OCI-LY7 (cell line): Measurements from ENCODE around the gene EXOC4. TPM values are rescaled to one million over a fixed set of nuclear protein-coding genes. Genes with fewer than 3 reads are reported as not detected.

Source experiments
- BruUV-seq: library from RNA; stranded (reverse); fragments of 400-500 nt; replicated peaks from 2 replicates; lab custom pipeline; 2021; lab: Mats Ljungman, UMichigan
- CTCF ChIA-PET: fragments of 300-600 bp; sonication (Branson Sonifier 250); formaldehyde crosslinking; loops from one replicate; lab custom pipeline; 2022; ENCODE audit warnings: antibody characterized with exemption; ENCODE audit not compliant: unreplicated experiment; lab: Charles Lee
- POLR2A ChIA-PET: fragments of 300-600 bp; sonication (Branson Sonifier 250); formaldehyde crosslinking; loops from one replicate; lab custom pipeline; 2022; ENCODE audit warnings: antibody characterized with exemption; lab: Charles Lee
- DNase-seq: peaks from one replicate; pipeline ENCODE4 v3.0.0-alpha.2; 2015; ENCODE audit warnings: low spot score
- H2AFZ ChIP-seq: fragments of 200-600 bp; sonication (generic), shearing (Covaris generic); 2 replicates; pipeline ENCODE4 v1.6.1; 2014; ENCODE audit warnings: mild to moderate bottlenecking, antibody characterized with exemption, low read length, moderate library complexity
- H3K27ac ChIP-seq: fragments of 200-600 bp; sonication (generic); 2 replicates; pipeline ENCODE4 v1.5.1; 2014; ENCODE audit warnings: mixed run types, low read depth, mild to moderate bottlenecking, moderate library complexity, low read length, inconsistent platforms; ENCODE audit not compliant: poor library complexity, severe bottlenecking
- H3K36me3 ChIP-seq: fragments of 200-600 bp; sonication (generic); 2 replicates; pipeline ENCODE4 v1.6.1; 2014; ENCODE audit warnings: mild to moderate bottlenecking, antibody characterized with exemption, low read length, moderate library complexity, mixed read lengths; ENCODE audit not compliant: insufficient read depth
- H3K4me1 ChIP-seq: fragments of 200-600 bp; sonication (generic); 2 replicates; pipeline ENCODE4 v1.5.1; 2014; ENCODE audit warnings: mild to moderate bottlenecking, low read length; ENCODE audit not compliant: insufficient read depth, poor library complexity, severe bottlenecking
- H3K4me2 ChIP-seq: fragments of 200-600 bp; sonication (generic); 2 replicates; pipeline ENCODE4 v1.6.1; 2014; ENCODE audit warnings: mild to moderate bottlenecking, low read length
- H3K4me3 ChIP-seq: fragments of 200-600 bp; sonication (generic); 2 replicates; pipeline ENCODE4 v1.5.1; 2014; ENCODE audit warnings: mild to moderate bottlenecking, low read depth, low read length; ENCODE audit not compliant: poor library complexity, severe bottlenecking
- H3K79me2 ChIP-seq: fragments of 200-600 bp; sonication (generic); 2 replicates; pipeline ENCODE4 v1.6.1; 2016; ENCODE audit warnings: low read depth, mild to moderate bottlenecking, low read length, moderate library complexity, mixed read lengths; ENCODE audit not compliant: insufficient read depth
- H3K9me2 ChIP-seq: fragments of 200-600 bp; sonication (generic); 2 replicates; pipeline ENCODE4 v1.6.1; 2016; ENCODE audit warnings: mild to moderate bottlenecking, low read length, mixed read lengths; ENCODE audit not compliant: insufficient read depth
- H3K9me3 ChIP-seq: fragments of 200-600 bp; sonication (generic); 2 replicates; pipeline ENCODE4 v1.6.1; 2014; ENCODE audit warnings: mild to moderate bottlenecking, mixed run types, low read length, mixed read lengths
- H4K20me1 ChIP-seq: fragments of 200-600 bp; sonication (generic); 2 replicates; pipeline ENCODE4 v1.6.1; 2014; ENCODE audit warnings: mild to moderate bottlenecking, antibody characterized with exemption, low read length, moderate library complexity, mixed read lengths; ENCODE audit not compliant: insufficient read depth
- CTCF ChIP-seq: fragments of 200-600 bp; sonication (generic); conservative IDR thresholded peaks from 2 replicates; pipeline ENCODE4 v1.5.1; 2014; ENCODE audit warnings: mild to moderate bottlenecking, antibody characterized with exemption, low read length, moderate library complexity, mixed read lengths
- EZH2phosphoT487 ChIP-seq: fragments of 200-600 bp; sonication (generic); IDR thresholded peaks from 2 replicates; pipeline ENCODE4 v1.6.1; 2018; ENCODE audit warnings: low read depth, borderline replicate concordance, mild to moderate bottlenecking, mixed run types, antibody characterized with exemption, low read length, moderate library complexity, mixed read lengths
- intact Hi-C: fragments of 100-400 bp; cut with micrococcal nuclease; formaldehyde crosslinking; loops from one replicate; pipeline ENCODE4 v1.10.0; 2022; ENCODE audit not compliant: unreplicated experiment
- total RNA-seq, 2 experiments: library from RNA; depleted of rRNA in 1 of 2; stranded (reverse); fragments of >200 nt in 1 of 2; shearing (Covaris generic) in 1 of 2; gene quantifications; 2 replicates each; pipeline ENCODE4 v1.2.3, GENCODE V29; 2014 to 2022

Gene EXOC4
- total RNA-seq, 2 experiments from 2014 or later, result 75.1 to 93.2 TPM

GRCh38 chr7:133746305-133746704 is 493.4 kb downstream of the EXOC4 start:
- intact Hi-C loops, result no loop called here
- Histone ChIP-seq H3K4me2 (no peak overlapping the region), H2AFZ (no peak overlapping the region), H3K36me3 (no peaks in the 10 kb centered on the region), H3K4me1 (no peaks in the 10 kb centered on the region), H4K20me1 (no peaks in the 10 kb centered on the region), H3K9me3 (no peaks in the 10 kb centered on the region), H3K79me2 (no peaks in the 10 kb centered on the region), H3K9me2 (no peaks in the 10 kb centered on the region), H3K4me3 (no peak overlapping the region), H3K27ac (no peak overlapping the region)
- CTCF ChIA-PET, result no interaction called here
- POLR2A ChIA-PET, result interaction anchor here (0.9 kb wide), 1 partner anchor 9 kb away, joined by 3 read pairs; no protein-coding TSS in a partner anchor
- BruUV-seq, result no TSS peak
- TF ChIP-seq CTCF (no peak), EZH2phosphoT487 (no peak)
- no peak for DNase-seq

- no peaks in the 10 kb centered on the region for H3K9me3 ChIP-seq
- no peaks in the 10 kb centered on the region for H3K4me1 ChIP-seq
- H4K20me1 ChIP-seq, result no peaks in the 10 kb centered on the region
- TF ChIP-seq EZH2phosphoT487 (no peak), CTCF (no peak)
- no peaks in the 10 kb centered on the region for H3K9me2 ChIP-seq
- H3K27ac ChIP-seq, result no peak overlapping the region
- intact Hi-C loops, result no loop called here
- no peak overlapping the region for H3K4me3 ChIP-seq
- POLR2A ChIA-PET, result no interaction called here
- no peak overlapping the region for H2AFZ ChIP-seq
- no peak overlapping the region for H3K4me2 ChIP-seq
- CTCF ChIA-PET, result no interaction called here
- H3K79me2 ChIP-seq, result no peaks in the 10 kb centered on the region
- DNase-seq, result no peak
- BruUV-seq, result no TSS peak
- no peaks in the 10 kb centered on the region for H3K36me3 ChIP-seq
Measured at GRCh38 chr7:133746847-133747246, 494.0 kb downstream of the EXOC4 start.

- ChIA-PET CTCF (no interaction called here), POLR2A (no interaction called here)
- H3K4me1 ChIP-seq, result no peaks in the 10 kb centered on the region
- no peaks in the 10 kb centered on the region for H3K9me2 ChIP-seq
- intact Hi-C loops, result no loop called here
- no peak overlapping the region for H3K27ac ChIP-seq
- no peaks in the 10 kb centered on the region for H3K9me3 ChIP-seq
- no peak overlapping the region for H3K4me2 ChIP-seq
- H3K4me3 ChIP-seq, result no peak overlapping the region
- no peak for DNase-seq
- BruUV-seq, result no TSS peak
- H2AFZ ChIP-seq, result no peak overlapping the region
- H3K36me3 ChIP-seq, result no peaks in the 10 kb centered on the region
- no peak for TF ChIP-seq EZH2phosphoT487
- no peak for TF ChIP-seq CTCF
- H4K20me1 ChIP-seq, result no peaks in the 10 kb centered on the region; the same call in 1 of the 2 replicates
- H3K79me2 ChIP-seq, result no peaks in the 10 kb centered on the region
Measured at GRCh38 chr7:133748443-133749407, 495.8 kb downstream of the EXOC4 start.
